DMS153 (cell line): ENCODE measurements around the gene PIH1D1.

ENCODE experiments used
- DNase-seq: peaks from one replicate; lab custom pipeline; 2025; lab: John Stamatoyannopoulos, UW

Gene PIH1D1

DNA sequence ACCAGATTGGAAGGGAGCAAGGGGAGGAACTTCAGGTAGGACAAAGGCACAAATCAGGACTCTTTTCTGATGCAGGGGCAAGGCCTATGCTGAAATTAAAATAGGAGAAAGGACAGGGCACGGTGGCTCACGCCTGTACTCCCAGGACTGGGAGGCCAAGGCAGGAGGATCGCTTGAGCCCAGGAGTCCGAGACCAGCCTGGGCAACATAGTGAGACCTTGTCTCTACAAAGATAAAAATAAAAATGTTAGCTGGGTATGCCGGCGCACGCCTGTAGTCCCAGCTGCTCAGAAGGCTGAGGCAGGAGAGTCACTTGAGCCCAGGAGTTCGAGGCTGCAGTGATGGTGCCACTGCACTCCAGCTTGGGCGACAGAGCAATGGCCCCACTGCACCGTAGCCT is 15.9 kb downstream of the PIH1D1 start:
- DNase-seq: no peak

DNA sequence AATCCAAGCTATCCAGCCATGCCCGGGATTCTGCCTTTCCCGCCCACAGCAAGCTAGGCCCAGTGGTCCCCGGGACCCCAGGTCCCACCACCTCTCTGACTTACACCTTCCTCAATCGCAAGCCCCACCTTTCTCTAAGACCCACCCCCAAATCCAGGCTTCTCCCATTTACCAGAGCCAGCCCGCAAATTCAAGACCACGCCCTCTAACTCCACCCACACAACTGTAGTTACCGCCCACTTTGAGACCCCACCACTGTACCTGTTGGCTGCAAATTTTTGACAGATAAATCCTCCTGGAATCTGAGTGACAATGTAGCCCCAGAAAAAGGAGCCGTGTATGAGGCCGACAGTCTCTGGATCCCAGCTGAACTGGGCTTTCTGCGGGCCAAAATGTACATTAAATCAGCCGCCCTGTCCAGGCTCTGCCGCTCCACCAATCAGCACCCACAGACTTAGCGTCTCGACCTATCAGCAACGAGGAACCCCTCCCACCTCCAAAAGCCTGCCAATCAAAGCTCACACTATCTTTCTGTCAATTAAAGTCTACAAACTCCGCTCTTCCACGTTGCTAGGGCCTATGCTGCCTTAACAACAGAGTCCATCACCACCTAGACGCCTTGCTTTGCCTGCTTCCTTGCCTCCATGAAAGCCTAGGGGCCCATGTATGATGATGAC is 16.6 kb downstream of the PIH1D1 start:
- DNase-seq: no peak

DNA sequence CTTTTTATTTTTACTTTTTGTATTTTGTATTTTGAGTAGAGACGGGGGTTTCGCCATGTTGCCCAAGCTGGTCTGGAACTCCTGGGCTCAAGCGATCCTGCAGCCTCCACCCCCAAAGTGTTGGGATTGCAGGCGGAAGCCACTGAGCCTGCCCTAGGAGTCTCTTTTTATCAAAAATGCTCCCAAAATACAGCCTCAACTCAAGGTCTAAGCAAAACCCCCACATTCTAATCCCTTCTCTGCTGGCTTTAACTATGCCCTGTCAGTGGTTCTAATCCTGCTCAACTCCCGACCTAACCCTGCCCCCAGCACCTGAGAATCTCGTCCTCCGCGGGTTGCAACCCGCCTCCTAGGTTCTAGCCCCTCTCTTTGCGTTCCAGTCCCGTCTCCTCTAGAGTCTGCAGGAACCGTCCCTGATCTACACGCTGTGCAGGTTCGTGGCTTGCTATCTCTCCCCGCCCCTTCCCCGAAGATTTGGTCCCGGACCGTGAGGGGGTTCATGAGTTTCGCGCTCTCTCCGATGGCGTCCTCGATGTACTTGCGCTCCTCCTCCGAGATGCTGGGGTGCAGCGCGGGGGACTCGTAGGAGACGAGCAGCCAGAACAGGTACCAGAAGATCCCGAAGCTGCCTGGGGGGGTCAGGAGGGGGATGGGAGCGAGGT is 18.2 kb downstream of the PIH1D1 start:
- DNase-seq: no peak

DNA sequence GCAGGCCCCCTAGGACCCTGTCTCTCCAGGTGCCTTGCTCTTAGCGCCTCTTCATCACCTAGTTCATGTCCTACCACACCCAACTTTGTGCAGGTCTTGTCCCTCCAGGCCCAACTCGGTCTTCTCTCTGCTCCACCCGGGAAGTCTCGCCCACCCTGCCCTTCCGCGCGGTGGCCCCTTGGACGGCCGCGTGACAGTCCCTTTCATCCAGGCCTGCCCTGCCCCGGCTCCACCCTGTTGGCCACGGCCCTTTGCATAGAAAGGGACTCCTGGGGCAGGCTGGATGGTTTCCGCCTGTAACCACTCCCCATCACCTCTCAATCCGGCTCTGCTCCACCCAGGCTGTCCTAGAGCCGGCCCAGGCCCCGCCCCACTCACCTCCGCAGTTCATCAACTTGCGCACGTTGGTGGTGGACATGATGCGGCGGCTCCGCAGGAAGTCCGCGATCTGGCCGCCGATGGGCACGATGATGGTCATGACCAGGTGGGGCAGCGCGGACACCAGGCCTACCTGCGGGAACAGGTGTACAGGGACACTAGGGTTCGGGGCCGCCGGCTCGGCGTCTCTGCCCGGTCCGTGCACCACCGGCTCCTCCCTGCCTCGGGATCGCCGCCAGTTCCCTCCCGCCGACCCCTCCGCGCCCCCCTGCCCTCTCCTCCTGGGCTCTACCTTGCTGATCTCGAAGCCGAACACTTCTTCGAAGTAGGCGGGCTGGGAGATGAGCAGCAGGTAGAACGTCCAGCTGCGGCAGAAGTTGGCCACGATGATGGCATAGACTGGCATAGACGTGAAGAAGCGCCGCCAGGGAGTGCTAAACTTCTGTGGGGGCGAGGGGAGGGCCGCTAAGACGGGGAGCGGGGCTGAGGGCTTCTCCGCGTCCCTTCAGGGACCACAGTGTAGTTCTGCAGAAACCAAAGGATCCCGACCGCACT is 19.2 kb downstream of the PIH1D1 start:
- DNase-seq: peak; percentile 44

DNA sequence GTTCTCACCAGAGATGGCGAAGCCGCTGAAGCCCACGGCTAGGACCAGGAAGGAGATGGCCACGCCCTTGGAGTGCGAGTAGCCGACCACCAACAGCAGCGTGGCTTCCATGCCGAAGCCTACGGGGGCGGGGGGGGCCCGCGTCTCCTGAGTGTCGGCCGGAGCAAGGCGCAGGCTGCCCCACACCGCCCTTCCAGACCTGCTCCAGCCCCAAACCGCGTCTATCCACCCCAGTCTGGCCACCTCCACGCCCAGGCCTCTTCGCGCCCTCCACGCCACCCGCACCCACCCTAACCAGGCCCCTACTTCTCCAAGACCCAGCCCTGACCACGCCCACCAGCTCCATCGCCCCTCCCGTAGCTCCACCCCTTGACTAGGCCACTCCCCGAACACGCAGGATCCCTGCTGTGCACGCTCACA is 20.3 kb downstream of the PIH1D1 start:
- DNase-seq: no peak

DNA sequence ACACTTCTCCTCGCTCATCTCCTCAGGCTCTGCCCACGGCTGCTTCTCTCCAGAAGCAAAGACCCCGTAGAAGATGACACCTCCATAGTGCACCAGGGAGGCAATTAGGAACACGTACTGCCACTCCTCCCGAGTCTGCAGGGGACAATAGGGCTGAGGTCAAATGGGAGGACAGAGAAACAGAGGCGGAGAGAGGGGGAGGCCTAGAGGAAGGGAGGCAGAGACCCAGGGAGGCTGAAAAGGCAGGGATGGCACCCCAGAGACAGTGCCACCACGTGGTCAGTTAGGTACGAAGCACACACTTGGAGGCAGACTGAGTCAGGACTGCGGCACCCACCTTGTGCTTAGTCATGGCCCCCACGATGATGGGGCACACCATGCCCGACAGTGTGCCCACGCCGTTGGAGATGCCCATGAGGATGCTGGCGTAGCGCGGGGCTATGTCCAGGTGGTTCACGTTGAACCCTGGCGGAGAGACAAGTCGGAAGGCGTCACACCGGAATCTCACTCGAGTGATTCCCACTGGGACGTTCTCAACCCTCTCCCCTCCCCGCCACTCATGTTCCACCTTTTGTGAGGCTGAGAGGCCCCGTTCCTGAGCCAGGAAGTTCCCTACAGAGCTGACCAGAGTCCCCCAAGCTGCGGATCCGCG is 20.8 kb downstream of the PIH1D1 start:
- no peak for DNase-seq

DNA sequence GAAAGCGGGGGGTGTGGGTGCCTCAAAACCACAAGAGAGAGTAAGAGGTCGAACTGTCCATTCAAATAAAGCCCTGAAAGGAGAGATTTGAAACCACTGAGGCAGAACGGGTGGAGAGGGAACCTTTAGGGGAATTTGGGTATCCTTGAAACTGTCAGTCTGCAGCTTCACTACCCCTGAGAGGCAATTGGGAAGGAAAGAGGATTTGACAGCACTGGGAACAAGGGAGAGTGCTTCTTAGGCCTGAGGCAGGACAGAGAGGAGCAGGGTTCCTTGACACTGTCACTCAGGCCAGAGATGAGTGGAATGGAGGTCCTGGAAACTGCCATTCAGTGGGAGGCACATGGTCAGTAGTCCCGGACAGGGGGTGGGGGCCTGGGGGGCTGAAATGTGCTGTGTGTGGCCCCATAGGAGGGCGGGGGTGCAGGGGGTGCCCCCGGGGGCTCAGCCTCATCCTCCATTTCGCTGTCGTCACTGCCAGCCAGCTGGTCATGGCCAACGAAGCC is 21.4 kb downstream of the PIH1D1 start:
- no peak for DNase-seq

DNA sequence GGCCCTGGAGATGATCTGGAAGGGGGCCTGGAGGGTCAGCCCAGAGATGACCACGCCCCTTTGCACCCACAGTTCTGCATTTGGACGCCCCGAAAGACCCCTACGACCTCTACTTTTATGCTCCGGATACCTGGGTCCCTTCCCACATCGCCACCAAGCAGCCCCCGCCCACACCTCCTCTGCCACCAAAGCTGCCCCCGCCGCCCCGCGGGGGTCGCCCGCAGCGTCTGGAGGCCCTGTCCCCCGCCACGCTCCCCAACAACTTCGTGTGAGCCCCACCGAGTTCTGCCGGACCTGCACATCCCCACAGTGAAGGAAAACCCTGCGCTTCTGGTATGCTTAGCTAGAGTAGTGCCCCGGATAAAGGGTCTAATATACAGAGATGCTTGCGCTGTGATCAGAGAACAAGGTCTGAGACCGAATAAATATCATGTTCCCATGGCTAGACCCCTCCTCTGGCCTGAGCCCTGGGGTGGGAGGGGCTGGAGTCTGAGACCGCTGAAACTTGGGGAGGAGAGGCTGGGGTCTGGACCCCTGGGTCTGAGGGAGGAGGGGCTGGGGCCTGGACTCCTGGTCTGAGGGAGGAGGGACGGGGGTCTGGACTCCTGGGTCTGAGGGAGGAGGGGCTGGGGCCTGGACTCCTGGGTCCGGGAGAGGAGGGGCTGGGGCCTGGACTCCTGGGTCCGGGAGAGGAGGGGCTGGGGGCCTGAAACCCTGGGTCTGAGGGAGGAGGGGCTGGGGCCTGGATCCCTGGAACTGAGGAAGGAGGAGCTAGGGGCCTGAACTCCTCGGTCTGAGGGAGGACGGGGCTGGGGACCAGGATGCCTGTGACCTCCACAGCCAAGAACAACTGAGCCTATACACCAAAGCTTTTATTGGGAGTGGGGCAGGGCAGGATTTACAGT is 22.8 kb downstream of the PIH1D1 start:
- no peak for DNase-seq

DNA sequence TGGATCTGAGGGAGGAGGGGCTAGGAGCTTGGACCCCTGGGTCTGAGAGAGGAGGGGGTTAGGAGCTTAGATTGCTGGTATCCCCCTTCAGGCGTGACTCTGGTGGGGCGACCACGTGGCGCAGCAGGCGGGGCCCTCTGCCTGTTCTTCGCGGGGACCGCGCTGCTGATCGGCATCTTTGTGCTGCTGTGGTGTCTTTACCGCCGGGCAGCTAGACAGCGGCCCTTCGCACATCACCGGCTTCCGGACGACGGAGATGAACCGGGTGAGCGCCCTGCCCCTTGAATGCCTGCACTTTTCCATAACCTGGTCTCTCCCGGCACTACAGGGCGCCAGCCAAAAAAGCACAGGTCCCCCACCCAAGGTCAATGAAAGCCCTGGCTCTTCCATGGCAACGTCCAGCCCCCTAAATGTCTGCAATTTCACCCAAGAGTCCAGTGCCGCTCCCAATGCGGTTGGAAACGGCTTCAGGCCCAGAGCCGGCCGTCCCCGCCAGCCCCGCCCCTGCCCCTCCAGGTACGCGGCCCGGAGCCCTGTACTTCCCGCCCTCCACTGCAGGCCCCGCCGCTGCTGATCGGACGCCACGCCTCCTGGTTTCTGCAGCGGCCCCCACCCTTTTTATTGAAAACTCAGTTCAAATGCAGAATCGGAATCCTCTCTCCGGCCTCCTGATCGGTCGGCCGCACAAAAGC is 23.6 kb downstream of the PIH1D1 start:
- DNase-seq: no peak

DNA sequence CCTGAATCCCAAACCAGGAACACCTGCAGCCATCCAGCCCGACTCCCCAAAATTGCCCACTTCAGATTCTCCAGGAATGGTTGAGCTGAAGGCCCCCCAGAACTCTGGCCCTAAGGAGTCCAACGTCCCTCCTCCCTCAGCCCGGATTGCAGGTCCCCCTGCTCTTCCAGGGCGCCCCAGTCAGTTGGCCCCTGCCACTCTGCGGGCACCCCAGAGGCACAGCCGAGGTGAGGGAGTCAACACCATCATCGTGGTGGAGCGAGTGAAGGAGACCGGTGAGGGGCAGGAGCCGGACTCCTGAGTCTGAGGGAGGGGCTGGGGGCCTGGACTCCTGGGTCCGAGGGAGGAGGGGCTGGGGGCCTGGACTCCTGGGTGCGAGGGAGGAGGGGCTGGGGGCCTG is 24.3 kb downstream of the PIH1D1 start:
- DNase-seq: no peak

DNA sequence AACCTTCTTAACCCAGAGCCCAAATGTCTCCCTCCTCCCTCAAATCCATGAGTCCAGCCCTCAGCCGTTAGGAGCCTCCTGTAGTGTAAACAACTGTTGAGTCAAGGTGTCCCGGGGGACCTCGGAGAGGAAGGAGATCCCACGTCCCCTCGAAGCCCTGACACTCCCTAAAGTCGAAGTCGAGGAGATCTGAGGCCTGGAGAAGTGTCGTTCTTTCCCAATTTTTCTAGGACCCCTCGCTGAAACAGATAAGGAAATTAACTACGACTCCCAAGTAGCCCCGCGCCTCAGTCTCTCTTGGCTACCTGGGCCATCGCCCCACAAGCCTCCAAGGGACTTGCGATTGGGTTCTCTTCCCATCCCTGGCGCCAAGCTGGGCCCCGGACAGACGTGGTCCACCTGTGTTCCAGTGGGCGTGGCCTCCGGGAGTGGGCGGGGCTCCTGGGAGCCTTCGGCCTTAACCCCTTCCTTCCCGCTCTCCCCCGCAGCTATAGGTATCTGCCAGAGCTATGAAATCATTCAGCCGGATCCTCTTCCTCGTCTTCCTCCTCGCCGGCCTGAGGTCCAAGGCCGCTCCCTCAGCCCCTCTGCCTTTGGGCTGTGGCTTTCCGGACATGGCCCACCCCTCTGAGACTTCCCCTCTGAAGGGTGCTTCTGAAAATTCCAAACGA is 25.6 kb downstream of the PIH1D1 start:
- peak; percentile 53 for DNase-seq

DNA sequence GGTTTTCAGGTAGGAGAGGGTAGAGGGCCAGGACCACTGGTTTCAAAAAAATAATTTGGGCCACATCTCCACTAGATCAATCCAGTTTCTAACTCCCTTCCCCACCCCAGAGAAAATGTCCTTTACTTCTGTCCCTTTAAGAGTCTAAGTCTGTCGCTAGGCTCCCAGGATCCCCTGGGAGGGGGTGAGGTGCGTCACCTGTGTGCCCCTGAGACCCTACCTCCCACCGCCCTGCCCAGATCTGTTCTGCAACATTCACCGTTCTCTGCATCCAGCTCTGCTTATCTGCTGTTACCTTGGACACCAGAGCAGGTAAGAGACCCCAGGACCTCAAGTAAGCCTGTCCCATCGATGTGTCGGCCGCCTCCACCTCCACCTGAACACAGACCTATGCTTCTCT is 26.4 kb downstream of the PIH1D1 start, which contains the start of gene GFY:
TSS of gene GFY (plus strand) at position 211 of the 400 bp plus-strand sequence. CDS start 1,043 bp downstream, outside the sequence.
- no peak for DNase-seq

DNA sequence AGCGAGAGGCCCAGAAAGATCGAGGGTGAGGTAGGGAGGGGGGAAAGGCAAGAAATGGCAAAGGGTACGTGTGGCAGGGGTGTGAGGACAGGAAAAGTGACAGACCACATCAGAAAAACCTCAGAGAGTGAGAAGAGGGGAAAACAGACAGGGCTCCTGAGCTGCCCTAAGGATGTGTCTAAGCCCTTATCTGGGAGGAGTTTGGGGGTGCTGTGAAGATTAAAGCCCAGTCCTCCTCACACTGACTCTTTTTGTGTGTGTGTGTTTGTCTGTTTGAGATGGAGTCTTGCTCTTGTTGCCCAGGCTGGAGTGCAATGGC is 27.7 kb downstream of the PIH1D1 start:
- no peak for DNase-seq

DNA sequence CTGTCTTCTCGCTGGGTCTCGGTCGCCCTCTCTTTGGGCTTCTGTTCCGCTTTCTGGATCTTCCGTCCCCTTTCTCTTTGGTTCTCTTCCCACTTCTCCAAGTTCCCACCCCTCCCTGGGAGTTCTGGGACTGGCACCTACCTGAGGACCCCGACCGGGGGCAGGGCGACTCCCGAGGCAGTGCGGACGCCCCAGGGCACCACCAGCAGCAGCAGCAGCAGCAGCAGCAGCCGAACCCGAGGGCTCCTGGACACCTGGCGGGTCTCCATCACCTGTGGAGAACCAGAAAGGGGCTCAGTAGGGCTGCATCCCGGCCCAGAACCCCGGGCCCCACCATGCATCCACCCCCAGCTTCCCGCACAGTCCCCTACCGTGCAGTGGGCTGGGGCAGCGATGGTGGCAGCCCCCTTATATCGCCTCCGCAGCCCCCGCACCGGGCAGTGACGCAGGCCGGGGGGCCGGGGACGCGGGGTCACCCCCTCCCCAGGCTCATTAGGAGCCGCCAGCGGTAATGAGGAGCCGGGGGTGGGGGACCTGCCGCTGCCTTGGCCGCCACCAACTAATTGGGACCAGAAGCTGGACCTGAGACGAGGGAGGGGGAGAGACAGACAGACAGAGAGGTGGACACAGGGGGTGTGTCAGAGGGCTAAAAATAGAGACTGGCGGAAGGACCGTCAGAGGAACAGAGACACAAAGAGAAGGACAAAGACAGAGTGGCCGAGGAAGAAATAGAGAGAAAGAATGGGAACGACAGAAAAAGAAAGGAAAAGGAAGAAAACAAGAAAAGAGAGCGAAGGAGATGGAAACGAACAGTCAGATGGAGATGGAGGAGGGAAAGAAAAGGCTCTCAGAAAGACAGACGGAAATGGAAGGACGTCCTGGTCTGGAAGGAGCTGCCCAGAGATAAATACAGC is 28.3 kb downstream of the PIH1D1 start, which contains the start of gene PTH2:
TSS of gene PTH2 (minus strand) at position 371 of the 914 bp plus-strand sequence. CDS start at position 269, 102 bp downstream.
- DNase-seq: no peak

DNA sequence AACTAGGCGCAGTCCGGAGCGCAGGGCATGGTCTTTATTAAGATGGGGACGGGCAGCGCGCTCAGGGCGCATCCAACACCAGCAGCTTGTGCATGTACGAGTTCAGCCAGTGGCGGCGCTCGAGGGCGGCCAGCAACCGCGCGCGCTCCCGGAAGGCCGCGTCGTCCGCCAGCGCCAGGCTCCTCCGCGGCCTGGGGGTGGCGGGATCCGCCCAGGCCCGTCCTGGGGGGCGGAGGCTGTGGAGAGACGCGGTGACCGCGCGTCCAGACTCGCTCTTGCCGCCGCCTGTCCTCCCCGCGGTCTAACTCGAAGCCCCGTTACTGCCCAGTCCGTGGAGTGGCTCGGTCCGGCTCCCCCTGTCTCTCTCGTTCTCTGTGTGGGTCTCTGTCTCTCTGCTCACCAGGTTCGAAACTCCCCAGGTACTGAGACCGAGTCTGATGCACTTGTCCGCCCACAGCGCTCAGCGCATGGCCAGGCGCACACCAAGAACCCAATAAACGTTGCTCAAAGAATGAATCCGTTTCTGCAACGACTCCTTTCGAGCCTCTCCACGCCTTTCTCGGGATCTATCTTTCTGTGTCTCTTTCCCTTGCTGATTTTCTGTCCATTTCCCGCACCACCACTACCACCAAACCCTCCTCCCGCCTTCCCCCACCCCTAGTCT is 29.1 kb downstream of the PIH1D1 start:
- DNase-seq: peak; percentile 43

DNA sequence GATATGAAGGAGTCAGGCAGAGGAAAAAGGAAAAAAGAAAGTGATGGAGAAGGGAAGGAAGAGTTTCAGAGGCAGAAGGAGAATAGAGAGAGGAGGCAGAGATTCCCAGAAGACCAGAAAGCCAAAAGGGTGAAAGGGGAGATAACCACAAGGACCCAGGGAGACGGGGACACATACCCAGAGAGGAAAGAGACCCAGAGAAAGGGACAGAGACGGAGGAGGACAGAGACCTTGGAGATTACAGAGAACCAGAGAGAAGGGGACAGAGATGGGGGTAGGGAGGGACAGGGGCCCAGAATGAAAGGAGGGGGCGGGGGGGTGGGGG is 29.8 kb downstream of the PIH1D1 start:
- no peak for DNase-seq

DNA sequence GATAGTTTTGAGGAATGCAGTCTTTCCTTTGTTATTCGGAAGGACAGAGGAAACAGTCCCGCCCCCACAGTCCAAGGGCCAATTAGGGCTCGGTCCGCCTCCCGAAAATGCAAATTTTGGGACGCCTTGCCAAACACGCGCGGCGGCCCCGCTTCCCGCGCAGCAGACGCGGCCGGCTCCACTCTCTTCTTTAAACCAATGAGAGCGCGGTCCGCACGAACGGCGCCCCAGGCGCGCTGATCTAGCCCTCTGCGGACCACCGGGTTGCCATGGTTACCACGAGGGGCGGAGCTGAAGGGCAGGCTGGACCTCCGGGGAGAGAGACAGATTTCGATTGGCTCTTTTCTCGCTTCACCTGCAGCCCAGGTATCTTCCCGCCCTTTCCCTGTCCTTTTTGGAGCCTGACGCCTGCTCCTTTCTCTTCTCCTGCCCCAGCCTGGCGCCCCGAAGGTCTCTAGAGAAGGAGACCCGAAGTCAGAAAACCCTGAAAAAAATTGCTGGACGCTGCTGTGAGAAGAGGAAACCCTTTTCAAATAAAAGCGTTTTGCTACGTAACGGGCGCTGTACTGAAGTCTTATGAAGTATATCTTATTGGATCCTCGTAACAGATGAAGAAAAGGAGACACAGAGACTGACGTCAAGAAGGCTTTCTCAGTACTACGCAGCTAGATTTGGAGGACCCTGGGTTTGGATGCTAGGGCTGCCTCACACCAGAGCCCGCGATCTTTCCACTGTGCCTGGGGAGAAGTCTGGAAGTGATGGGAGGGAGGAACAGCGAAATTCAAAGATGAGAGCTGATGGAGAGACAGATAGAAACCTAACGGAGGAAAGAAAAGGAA is 30.4 kb downstream of the PIH1D1 start:
- peak; percentile 93 for DNase-seq
